RWPE1 (cell line): ENCODE data around the gene TBX21.

ENCODE experiments used
- CTCF ChIA-PET: fragments of 350-600 bp; sonication (Branson Sonifier 250); formaldehyde crosslinking; extraction: SDS; loops from one replicate; lab custom pipeline; 2021; lab: Yijun Ruan, JAX
- POLR2A ChIA-PET: fragments of 400-600 bp; formaldehyde crosslinking; extraction: SDS; loops from one replicate; lab custom pipeline; 2020; ENCODE audit warnings: antibody characterized with exemption; ENCODE audit not compliant: low non-redundant PET; lab: Yijun Ruan, JAX
- DNase-seq: peaks from one replicate; pipeline ENCODE4 v3.0.0; 2012; ENCODE audit warnings: low spot score
- H3K27ac ChIP-seq: fragments of 450-650 bp; 2 replicates; pipeline ENCODE4 v1.5.1; 2017
- CTCF ChIP-seq: fragments of 450-650 bp; conservative IDR thresholded peaks from 2 replicates; pipeline ENCODE4 v1.5.1; 2017; ENCODE audit warnings: low read depth, mild to moderate bottlenecking

Gene TBX21

GRCh38 chr17:47744168-47745036 is 11.4 kb downstream of the TBX21 start:
- ChIA-PET POLR2A (no interaction called here), CTCF (interaction anchor here (0.6 kb wide), 1 partner anchor 63 kb away, joined by 4 read pairs; no protein-coding TSS in a partner anchor)
- H3K27ac ChIP-seq: no peak overlapping the region
- TF ChIP-seq CTCF: no peak
- no peak for DNase-seq

- H3K27ac ChIP-seq: no peak overlapping the region
- no peak for DNase-seq
- ChIA-PET POLR2A (no interaction called here), CTCF (interaction anchor here (0.6 to 1.2 kb wide), 2 partner anchors 57 to 587 kb away, joined by 3 to 5 read pairs; no protein-coding TSS in a partner anchor)
- no peak for TF ChIP-seq CTCF
These were observed 12.0 kb downstream of the TBX21 start for GRCh38 chr17:47745037-47745380.

GRCh38 chr17:47751471-47751870 is 18.4 kb downstream of the TBX21 start:
- no peak overlapping the region for H3K27ac ChIP-seq
- no peak for DNase-seq
- POLR2A ChIA-PET: no interaction called here
- TF ChIP-seq CTCF: no peak
- CTCF ChIA-PET: no interaction called here

- TF ChIP-seq CTCF: no peak
- H3K27ac ChIP-seq: no peak overlapping the region
- no peak for DNase-seq
- ChIA-PET POLR2A (no interaction called here), CTCF (no interaction called here)
These were observed 24.4 kb downstream of the TBX21 start for GRCh38 chr17:47757386-47757785.

GRCh38 chr17:47760409-47761140 is 27.5 kb downstream of the TBX21 start:
- no peak for TF ChIP-seq CTCF
- CTCF ChIA-PET: no interaction called here

GRCh38 chr17:47762728-47763127 is 29.7 kb downstream of the TBX21 start:
- no peak for DNase-seq
- no peak overlapping the region for H3K27ac ChIP-seq
- POLR2A ChIA-PET: no interaction called here
- no peak for TF ChIP-seq CTCF
- CTCF ChIA-PET: interaction anchor here (0.6 kb wide), 1 partner anchor 38 kb away, joined by 4 read pairs; no protein-coding TSS in a partner anchor

More at GRCh38 chr17:47760409-47761140, 27.5 kb downstream of the TBX21 start:
- no peak overlapping the region for H3K27ac ChIP-seq
- POLR2A ChIA-PET: no interaction called here
- DNase-seq: no peak
